ENCODE data around the gene VARS2. TPM values are rescaled to one million over a fixed set of nuclear protein-coding genes. Genes with fewer than 3 reads are reported as not detected.

VARS2 gene
- total and polyA plus RNA-seq, 10 donors = 15.5 to 38.2 (median 28.2) TPM

DNA sequence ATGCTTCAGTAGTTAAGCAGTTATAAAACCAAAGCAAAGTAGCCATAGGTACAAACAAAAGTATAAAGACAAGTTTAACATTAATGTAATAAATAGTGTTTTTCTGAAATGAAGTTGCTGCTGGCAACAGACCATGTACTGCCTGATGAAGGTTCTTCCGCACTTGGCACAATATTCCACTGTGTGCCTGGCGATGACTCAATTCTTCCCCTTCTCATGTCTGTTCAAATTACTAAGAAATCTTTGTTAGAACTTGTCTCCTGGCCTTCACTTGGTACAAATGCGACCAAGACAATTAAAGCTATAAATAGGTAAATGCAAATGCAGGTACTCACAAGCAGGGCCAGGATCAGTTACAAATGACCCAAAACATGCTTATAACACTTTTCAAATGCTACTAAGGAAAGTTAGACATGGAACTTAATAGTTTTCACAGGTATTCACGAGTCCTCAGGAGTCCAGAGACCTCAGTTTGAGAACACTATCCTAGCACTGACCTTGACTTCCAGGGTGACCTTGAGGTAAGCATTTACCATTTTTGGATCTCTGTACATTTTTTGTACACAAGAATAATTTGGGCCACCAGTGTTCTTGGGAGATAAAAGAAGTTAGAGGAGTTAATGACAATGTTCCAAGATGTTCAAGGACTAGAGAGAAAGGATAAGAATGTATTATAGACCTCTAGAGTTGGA lies 37.9 kb upstream of the VARS2 start:
- DNase-seq = no peak
- H3K9me3 ChIP-seq = peaks cover 0 to 12% (median 11%) of the 10 kb centered on the region in 8 donors
- 54 to 80% (median 73%) methylated on average over 4 of the region's 4 CpGs for WGBS, 5 donors
- no peaks in the 10 kb centered on the region for H3K27me3 ChIP-seq (replicated peaks in 1 of 7)
- no peak for TF ChIP-seq POLR2A (IDR thresholded peaks at IDR 0.05)
- no peak for TF ChIP-seq POLR2AphosphoS5 (IDR thresholded peaks at IDR 0.05)
- TF ChIP-seq, protein P1, sequence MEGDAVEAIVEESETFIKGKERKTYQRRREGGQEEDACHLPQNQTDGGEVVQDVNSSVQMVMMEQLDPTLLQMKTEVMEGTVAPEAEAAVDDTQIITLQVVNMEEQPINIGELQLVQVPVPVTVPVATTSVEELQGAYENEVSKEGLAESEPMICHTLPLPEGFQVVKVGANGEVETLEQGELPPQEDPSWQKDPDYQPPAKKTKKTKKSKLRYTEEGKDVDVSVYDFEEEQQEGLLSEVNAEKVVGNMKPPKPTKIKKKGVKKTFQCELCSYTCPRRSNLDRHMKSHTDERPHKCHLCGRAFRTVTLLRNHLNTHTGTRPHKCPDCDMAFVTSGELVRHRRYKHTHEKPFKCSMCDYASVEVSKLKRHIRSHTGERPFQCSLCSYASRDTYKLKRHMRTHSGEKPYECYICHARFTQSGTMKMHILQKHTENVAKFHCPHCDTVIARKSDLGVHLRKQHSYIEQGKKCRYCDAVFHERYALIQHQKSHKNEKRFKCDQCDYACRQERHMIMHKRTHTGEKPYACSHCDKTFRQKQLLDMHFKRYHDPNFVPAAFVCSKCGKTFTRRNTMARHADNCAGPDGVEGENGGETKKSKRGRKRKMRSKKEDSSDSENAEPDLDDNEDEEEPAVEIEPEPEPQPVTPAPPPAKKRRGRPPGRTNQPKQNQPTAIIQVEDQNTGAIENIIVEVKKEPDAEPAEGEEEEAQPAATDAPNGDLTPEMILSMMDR (IDR thresholded peaks at IDR 0.05 in 8 of 11, conservative IDR thresholded peaks at IDR 0.05 in 3 of 11) = no peak
- no peak overlapping the region for H3K4me3 ChIP-seq
- peaks cover 5 to 36% (median 18%) of the 10 kb centered on the region in 6 donors for H3K4me1 ChIP-seq
- no peaks in the 10 kb centered on the region for H3K36me3 ChIP-seq
- peak overlapping the region in 7 of 8 donors; percentile 38 to 85 (median 81) for H3K27ac ChIP-seq
- intact Hi-C loops (cut with DNase I; ENCODE audit: low total_unique reads) = loop anchor here (5.0 kb wide), 2 partner anchors 49 to 129 kb away; no protein-coding TSS in a partner anchor

DNA sequence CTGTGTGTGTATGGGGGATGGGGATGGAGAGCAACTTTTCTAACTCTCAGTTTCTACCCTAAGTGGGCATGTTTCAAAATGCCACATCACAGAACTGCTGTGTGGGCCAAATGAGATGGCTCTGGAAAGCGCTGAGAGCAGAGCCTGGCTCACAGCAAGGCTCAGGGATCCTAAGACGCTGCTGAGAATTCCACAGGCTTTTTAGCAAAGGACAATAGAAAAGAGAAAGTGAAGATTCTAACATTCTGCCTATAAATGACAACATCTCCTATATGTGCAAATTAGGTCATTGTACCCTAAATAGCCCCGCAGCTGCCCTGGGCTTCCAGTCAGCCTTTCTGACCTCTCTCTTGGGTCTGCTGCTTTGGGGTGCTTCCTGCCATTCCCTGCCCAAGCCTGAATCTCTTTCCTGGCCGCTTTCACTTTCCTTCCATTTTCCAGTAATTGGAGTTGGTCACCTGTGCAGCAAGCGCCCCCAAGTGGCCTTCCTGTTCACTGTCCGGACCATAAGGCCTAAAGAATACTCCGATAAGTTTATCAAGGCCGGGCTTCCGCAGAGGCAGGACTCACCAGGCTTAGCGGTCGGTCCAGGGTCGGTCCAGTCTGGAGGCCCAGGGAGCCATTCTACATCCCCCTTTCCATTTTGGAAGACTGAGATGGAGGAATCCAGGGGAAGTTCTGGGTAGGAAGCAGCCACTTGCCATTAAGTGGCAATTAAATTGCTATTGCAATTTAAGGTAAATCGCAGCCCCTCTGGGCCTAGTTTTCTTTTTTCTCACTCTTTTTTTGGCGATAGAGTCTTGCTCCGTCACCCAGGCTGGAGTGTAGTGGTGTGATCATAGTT lies 36.4 kb upstream of the VARS2 start:
- 14 to 19% (median 18%) methylated on average over 15 of the region's 15 CpGs for WGBS, 5 donors
- peak; percentile 93 for DNase-seq
- TF ChIP-seq, protein P1 (IDR thresholded peaks at IDR 0.05 in 8 of 11, conservative IDR thresholded peaks at IDR 0.05 in 3 of 11) = peak; percentile 68 to 94 (median 84)
- TF ChIP-seq POLR2AphosphoS5 (IDR thresholded peaks at IDR 0.05) (peak in 2 of 3 donors; percentile 64 to 66), POLR2A (IDR thresholded peaks at IDR 0.05) (no peak)

DNA sequence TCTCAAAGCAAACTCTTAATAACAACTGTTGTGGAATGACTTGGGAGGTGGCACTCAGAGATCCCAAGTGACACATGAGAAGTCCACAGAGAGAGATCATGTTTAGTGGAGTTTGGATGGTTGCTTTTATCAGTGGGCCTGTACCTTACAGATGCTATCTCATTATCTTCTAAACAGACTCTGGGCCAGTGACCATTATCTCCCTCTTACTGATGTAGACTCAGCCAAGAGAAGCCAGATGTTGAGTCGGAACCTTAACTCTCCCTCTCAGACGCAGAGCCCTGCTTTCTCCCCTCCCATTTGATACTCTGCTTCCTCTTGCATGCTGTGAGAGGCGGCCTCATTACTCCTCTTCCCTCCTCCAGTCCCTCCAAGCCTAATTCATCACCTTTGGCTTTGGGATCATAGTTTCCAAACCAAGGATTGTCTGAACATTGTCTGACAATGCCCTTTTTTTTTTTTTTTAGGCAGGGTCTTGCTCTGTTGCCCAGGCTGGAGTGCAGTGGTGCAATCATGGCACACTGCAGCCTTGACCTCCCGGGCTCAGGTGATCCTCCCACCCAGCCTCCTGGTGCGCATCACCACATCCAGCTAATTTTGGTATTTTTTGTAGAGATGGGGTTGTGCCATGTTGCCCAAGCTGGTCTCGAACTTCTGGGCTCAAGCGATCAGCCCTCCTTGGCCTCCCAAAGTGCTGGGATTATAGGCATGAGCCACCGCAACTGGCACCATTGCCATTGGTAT lies 34.2 kb upstream of the VARS2 start:
- Histone ChIP-seq H3K9me3 (no peaks in the 10 kb centered on the region), H3K27ac (no peak overlapping the region), H3K36me3 (no peaks in the 10 kb centered on the region), H3K4me3 (no peak overlapping the region), H3K27me3 (replicated peaks in 1 of 7) (peaks cover 0 to 12% (median 0%) of the 10 kb centered on the region in 7 donors), H3K4me1 (peaks cover 23 to 64% (median 43%) of the 10 kb centered on the region in 6 donors)
- no peak for DNase-seq
- intact Hi-C loops (cut with DNase I; ENCODE audit: low total_unique reads) = loop anchor here (5.0 kb wide), 2 partner anchors 53 to 133 kb away; no protein-coding TSS in a partner anchor
- 80 to 94% (median 83%) methylated on average over 8 of the region's 8 CpGs for WGBS, 5 donors
- TF ChIP-seq, protein P1 (IDR thresholded peaks at IDR 0.05 in 8 of 11, conservative IDR thresholded peaks at IDR 0.05 in 3 of 11) = no peak
- TF ChIP-seq POLR2AphosphoS5 (IDR thresholded peaks at IDR 0.05) (no peak), POLR2A (IDR thresholded peaks at IDR 0.05) (no peak)

More for the DNA sequence above, 36.4 kb upstream of the VARS2 start:
- Histone ChIP-seq H3K4me3 (peak overlapping the region in 7 of 8 donors; percentile 6 to 52 (median 16)), H3K27me3 (replicated peaks in 1 of 7) (no peaks in the 10 kb centered on the region), H3K36me3 (no peaks in the 10 kb centered on the region), H3K27ac (peak overlapping the region; percentile 69 to 85 (median 80)), H3K4me1 (peaks cover 10 to 44% (median 26%) of the 10 kb centered on the region in 6 donors), H3K9me3 (no peaks in the 10 kb centered on the region)
- intact Hi-C loops (cut with DNase I; ENCODE audit: low total_unique reads) = loop anchor here (5.0 kb wide), 2 partner anchors 50 to 130 kb away; no protein-coding TSS in a partner anchor
